BLaER1 (cell line): Measurements from ENCODE around the gene C2orf78.

Experiments
- H3K27ac ChIP-seq: shearing (Covaris generic); formaldehyde crosslinking; 2 replicates; pipeline ENCODE4 v1.8.1; 2022
- H3K27me3 ChIP-seq: shearing (Covaris generic); formaldehyde crosslinking; 2 replicates; pipeline ENCODE4 v1.8.1; 2022
- H3K36me3 ChIP-seq: shearing (Covaris generic); formaldehyde crosslinking; 2 replicates; pipeline ENCODE4 v1.8.1; 2022
- H3K4me1 ChIP-seq: shearing (Covaris generic); formaldehyde crosslinking; 2 replicates; pipeline ENCODE4 v1.8.1; 2022
- H3K4me2 ChIP-seq: shearing (Covaris generic); formaldehyde crosslinking; 2 replicates; pipeline ENCODE4 v1.8.1; 2022
- H3K4me3 ChIP-seq: shearing (Covaris generic); formaldehyde crosslinking; 2 replicates; pipeline ENCODE4 v1.8.1; 2022
- H3K9ac ChIP-seq: shearing (Covaris generic); formaldehyde crosslinking; 2 replicates; pipeline ENCODE4 v1.8.1; 2022
- H3K9me3 ChIP-seq: shearing (Covaris generic); formaldehyde crosslinking; 2 replicates; pipeline ENCODE4 v1.8.1; 2022
- H4K20me1 ChIP-seq: shearing (Covaris generic); formaldehyde crosslinking; 2 replicates; pipeline ENCODE4 v1.8.1; 2022
- Cebpa-rat ChIP-seq: shearing (Covaris generic); IDR thresholded peaks from 2 replicates; pipeline ENCODE4 v1.8.1; 2022

The C2orf78 gene

DNA sequence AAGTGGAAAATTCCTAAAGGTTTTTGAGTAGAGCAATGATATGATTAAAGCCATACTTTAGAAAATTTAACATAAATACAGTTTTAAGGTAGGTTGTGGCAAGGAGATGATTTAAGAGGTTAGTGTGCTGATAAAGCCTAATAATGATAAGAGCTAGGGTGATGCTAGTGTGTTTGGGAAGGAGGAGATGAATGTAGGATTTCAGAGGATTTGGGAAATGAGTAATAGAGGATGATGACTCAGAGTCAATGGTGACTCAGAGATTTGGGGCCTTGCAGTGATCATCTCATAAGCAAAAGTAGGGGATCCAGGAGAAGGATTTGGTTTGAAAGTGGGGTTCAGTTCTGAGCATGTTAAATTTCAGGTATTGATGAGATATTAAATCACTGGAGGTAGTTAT is 68.0 kb downstream of the C2orf78 start:
- no peak for TF ChIP-seq Cebpa-rat
- no peak overlapping the region for H3K4me2 ChIP-seq
- H3K27me3 ChIP-seq: no peaks in the 10 kb centered on the region
- no peak overlapping the region for H3K9ac ChIP-seq
- H3K36me3 ChIP-seq: peaks cover 100% of the 10 kb centered on the region
- H4K20me1 ChIP-seq: no peaks in the 10 kb centered on the region
- no peaks in the 10 kb centered on the region for H3K9me3 ChIP-seq
- no peaks in the 10 kb centered on the region for H3K4me1 ChIP-seq
- H3K27ac ChIP-seq: no peak overlapping the region
- H3K4me3 ChIP-seq: no peak overlapping the region

DNA sequence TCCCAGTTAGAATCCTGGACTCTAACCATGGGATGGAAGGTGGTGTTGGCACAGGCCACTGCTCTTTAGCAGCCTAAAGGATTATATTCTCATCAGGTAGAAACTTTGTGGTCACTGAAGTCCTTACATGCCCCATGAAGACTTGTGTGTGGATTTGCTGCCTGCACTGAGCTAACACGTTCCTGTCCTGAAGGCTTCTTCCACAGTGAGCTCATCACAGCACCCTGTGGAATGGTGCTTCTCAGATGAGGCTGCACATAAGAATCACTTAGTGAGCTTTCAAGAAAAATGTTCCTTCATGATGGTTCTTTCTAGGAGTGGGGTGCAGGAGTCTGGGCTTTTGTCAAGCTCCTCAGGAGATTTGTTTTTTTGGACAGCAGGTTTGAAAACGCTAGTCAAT is 71.5 kb downstream of the C2orf78 start:
- no peak for TF ChIP-seq Cebpa-rat
- Histone ChIP-seq H3K27ac (no peak overlapping the region), H3K36me3 (peaks cover 98% of the 10 kb centered on the region), H3K4me3 (no peak overlapping the region), H3K27me3 (no peaks in the 10 kb centered on the region), H3K9ac (no peak overlapping the region), H3K9me3 (no peaks in the 10 kb centered on the region), H3K4me1 (no peaks in the 10 kb centered on the region), H4K20me1 (no peaks in the 10 kb centered on the region), H3K4me2 (no peak overlapping the region)

DNA sequence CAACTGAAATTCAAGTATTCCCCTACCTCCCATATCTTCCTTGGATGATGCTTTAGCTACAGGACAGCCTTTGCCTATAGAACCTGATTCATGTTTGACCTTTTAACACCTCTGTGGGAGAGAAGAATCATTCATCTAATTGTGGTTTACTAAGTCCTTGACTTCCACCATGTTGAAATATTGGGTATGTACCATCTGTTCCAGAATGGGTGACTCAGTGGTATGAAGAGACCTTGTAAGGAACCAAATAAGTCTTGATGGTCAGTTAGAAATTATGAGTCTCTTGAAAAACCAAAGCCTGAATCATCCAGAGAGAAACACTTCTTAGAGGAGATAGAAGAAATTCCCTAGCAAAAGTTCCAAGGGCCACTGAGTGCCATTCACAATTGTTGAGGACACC is 72.2 kb downstream of the C2orf78 start:
- Histone ChIP-seq H3K9ac (no peak overlapping the region), H4K20me1 (no peaks in the 10 kb centered on the region), H3K27ac (no peak overlapping the region), H3K4me2 (no peak overlapping the region), H3K36me3 (peaks cover 98% of the 10 kb centered on the region), H3K4me1 (no peaks in the 10 kb centered on the region), H3K27me3 (no peaks in the 10 kb centered on the region), H3K9me3 (no peaks in the 10 kb centered on the region), H3K4me3 (no peak overlapping the region)
- TF ChIP-seq Cebpa-rat: no peak

DNA sequence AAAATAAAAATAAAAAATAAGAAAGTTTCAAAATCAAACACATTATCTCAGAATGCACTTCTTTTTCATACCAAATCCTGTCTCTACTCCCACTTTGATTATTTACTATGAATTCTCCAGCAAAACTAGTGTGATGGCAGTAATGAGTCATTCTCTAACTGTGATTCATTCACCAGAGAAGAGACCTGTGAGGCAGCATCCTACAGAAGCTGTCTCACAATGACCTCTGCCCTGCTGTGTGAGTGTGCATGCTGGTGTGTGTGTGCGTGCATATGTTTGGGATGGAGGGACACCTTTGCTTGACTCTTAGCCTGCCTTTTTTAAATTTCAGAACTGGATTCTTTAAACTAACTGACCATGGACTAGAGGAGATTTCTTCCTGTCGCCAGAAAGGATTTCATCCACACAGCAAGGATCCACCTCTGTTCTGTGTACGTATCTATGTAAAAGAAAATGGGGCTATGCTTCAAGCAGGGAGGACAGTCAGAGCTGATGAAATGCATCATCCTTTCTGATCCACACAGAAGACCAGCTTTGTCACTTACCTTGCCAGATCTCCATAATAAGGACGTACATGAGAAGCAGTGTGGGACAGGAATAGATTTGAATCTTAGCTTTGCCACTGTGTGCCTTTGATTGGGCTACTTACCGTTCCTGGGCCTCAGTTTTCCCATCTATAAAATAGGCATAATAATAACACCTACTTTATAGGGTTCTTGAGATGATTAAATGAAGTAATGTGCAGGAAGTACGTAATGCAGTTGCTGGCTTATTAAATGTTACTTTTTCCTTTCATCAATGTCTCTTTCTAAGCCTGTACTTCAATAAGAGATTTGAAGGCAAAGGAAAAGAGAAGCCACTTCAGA is 76.0 kb downstream of the C2orf78 start:
- no peak for TF ChIP-seq Cebpa-rat
- H4K20me1 ChIP-seq: no peaks in the 10 kb centered on the region

DNA sequence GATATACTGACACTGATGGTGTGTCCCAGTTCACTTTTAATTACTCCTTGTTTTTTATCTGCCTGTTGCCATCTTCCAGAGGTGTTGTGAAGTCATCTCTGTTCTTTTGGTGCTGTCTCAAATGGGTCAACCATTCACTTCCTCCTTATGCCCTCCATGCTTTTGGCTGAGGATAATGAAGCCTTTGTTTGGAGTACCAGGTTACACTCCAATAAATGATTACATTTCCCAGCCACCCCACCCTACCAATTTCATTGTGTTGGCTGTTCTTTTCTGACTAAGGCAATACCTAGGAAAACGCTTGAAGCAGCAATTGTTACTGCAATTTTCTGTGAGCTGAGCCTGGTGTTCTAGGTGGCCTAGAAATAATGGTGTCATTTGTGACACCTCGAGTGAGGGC is 79.0 kb downstream of the C2orf78 start:
- Histone ChIP-seq H3K4me2 (no peak overlapping the region), H3K27ac (no peak overlapping the region), H3K4me1 (no peaks in the 10 kb centered on the region), H3K9ac (no peak overlapping the region), H4K20me1 (no peaks in the 10 kb centered on the region), H3K36me3 (peaks cover 91% of the 10 kb centered on the region), H3K4me3 (no peak overlapping the region), H3K9me3 (no peaks in the 10 kb centered on the region), H3K27me3 (no peaks in the 10 kb centered on the region)
- no peak for TF ChIP-seq Cebpa-rat

More for the DNA sequence above, 76.0 kb downstream of the C2orf78 start:
- H3K27me3 ChIP-seq: no peaks in the 10 kb centered on the region
- no peak overlapping the region for H3K27ac ChIP-seq
- H3K4me3 ChIP-seq: no peak overlapping the region
- no peak overlapping the region for H3K4me2 ChIP-seq
- H3K4me1 ChIP-seq: no peaks in the 10 kb centered on the region
- peaks cover 96% of the 10 kb centered on the region for H3K36me3 ChIP-seq
- no peaks in the 10 kb centered on the region for H3K9me3 ChIP-seq
- H3K9ac ChIP-seq: no peak overlapping the region
